NCI-H2029 (cell line): ENCODE results near the gene SLC13A3.
A peak's percentile ranks its signal among the peaks of the same experiment; 100 is the strongest.

Experiments
- DNase-seq: peaks from one replicate; lab custom pipeline; 2025; lab: John Stamatoyannopoulos, UW

The SLC13A3 gene

GRCh38 chr20:46575937-46576461 is 75.3 kb downstream of the SLC13A3 start:
- DNase-seq = no peak

GRCh38 chr20:46575394-46575793 is 75.9 kb downstream of the SLC13A3 start:
- no peak for DNase-seq

- no peak for DNase-seq
These were observed 77.3 kb downstream of the SLC13A3 start for GRCh38 chr20:46573788-46574584.

GRCh38 chr20:46573234-46573633 is 78.0 kb downstream of the SLC13A3 start:
- no peak for DNase-seq

GRCh38 chr20:46572790-46573189 is 78.5 kb downstream of the SLC13A3 start:
- DNase-seq = no peak

- peak; percentile 40 for DNase-seq
These were observed 79.1 kb downstream of the SLC13A3 start for GRCh38 chr20:46572153-46572552.

GRCh38 chr20:46571418-46571817 is 79.8 kb downstream of the SLC13A3 start:
- no peak for DNase-seq

GRCh38 chr20:46570956-46571355 is 80.3 kb downstream of the SLC13A3 start:
- DNase-seq = no peak

- DNase-seq = no peak
These were observed 81.3 kb downstream of the SLC13A3 start for GRCh38 chr20:46569961-46570360.

GRCh38 chr20:46568570-46569129 is 82.6 kb downstream of the SLC13A3 start:
- peak; percentile 93 for DNase-seq

GRCh38 chr20:46566125-46566524 is 85.1 kb downstream of the SLC13A3 start:
- no peak for DNase-seq

GRCh38 chr20:46564241-46564957 is 86.9 kb downstream of the SLC13A3 start:
- DNase-seq = no peak

- DNase-seq = no peak
These were observed 87.4 kb downstream of the SLC13A3 start for GRCh38 chr20:46563860-46564221.

- no peak for DNase-seq
These were observed 87.9 kb downstream of the SLC13A3 start for GRCh38 chr20:46563170-46563859.

GRCh38 chr20:46562373-46563169 is 88.7 kb downstream of the SLC13A3 start:
- DNase-seq = peak; percentile 86

GRCh38 chr20:46562009-46562372 is 89.3 kb downstream of the SLC13A3 start:
- DNase-seq = no peak

GRCh38 chr20:46559685-46560440 is 91.4 kb downstream of the SLC13A3 start:
- no peak for DNase-seq

- DNase-seq = no peak
These were observed 92.3 kb downstream of the SLC13A3 start for GRCh38 chr20:46559001-46559400.

- no peak for DNase-seq
These were observed 92.7 kb downstream of the SLC13A3 start for GRCh38 chr20:46558511-46558959.

- no peak for DNase-seq
These were observed 93.9 kb downstream of the SLC13A3 start for GRCh38 chr20:46557231-46557956.
